NCI-H460 (cell line): Measurements from ENCODE around the gene PHLDB2. TPM values are rescaled to one million over a fixed set of nuclear protein-coding genes. Genes with fewer than 3 reads are reported as not detected.

Source experiments
- DNase-seq: peaks from one replicate; pipeline ENCODE4 v3.0.0-alpha.2; 2016; ENCODE audit warnings: low read depth; ENCODE audit errors: extremely low read depth
- total RNA-seq: library from RNA; depleted of rRNA; stranded (reverse); fragments of >200 nt; shearing (Covaris generic); gene quantifications from 2 replicates; pipeline ENCODE4 v1.2.3, GENCODE V29; 2014

Gene PHLDB2
- total RNA-seq, 1 experiment from 2014 or later = 9.1 TPM

GRCh38 chr3:111874177-111874820 lies 15.2 kb downstream of the PHLDB2 start:
- DNase-seq = no peak

- DNase-seq = no peak
Measured at GRCh38 chr3:111881480-111881879, 22.4 kb downstream of the PHLDB2 start.

- no peak for DNase-seq
Measured at GRCh38 chr3:111882194-111882593, 23.1 kb downstream of the PHLDB2 start.

- DNase-seq = no peak
Measured at GRCh38 chr3:111882799-111883198, 23.7 kb downstream of the PHLDB2 start.

GRCh38 chr3:111884411-111885018 lies 25.4 kb downstream of the PHLDB2 start:
- DNase-seq = no peak

DNA sequence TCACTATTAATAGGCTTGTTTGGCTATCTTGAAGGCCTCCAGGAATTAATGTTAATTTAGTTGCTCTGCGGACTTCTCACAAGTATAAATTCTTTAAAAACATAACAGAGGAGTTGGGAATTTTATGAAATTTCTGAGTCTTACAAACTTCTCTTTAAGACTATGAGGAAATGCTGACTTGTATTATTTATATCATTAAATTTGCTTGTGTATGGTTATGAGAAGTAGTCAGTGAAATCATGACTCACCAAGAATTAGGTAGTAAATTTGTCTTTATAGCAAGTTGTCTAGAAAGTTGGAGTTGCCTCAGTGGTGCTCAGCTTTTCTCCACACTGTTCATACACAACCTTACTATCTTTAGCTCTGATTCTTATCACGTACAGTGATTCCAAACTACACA lies 26.5 kb downstream of the PHLDB2 start:
- DNase-seq = no peak

DNA sequence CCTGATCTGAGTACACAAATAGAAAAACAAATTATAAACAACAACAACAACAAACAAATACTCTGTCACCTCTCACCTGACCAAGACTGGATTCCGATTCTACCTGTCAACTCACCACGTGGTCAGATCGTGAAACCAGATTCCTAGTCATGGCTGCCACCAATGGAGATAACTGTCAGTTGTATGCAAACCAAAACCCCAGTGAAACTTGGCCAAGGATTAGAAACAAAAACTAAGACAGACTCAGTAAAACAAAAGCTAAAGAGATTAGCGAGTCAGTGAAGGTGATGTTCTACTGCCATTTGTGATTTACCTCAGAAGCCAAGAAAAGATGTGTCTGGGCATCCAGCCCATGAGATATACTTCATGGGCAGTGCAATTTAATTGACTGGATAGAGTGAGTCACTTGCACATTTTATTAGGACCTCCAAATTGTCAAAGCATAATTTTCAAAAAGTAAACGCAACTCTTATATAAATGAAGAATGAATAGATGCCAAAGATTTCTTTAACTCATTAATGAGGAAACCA lies 31.1 kb downstream of the PHLDB2 start:
- no peak for DNase-seq

- no peak for DNase-seq
Measured at GRCh38 chr3:111892070-111892469, 33.0 kb downstream of the PHLDB2 start.

DNA sequence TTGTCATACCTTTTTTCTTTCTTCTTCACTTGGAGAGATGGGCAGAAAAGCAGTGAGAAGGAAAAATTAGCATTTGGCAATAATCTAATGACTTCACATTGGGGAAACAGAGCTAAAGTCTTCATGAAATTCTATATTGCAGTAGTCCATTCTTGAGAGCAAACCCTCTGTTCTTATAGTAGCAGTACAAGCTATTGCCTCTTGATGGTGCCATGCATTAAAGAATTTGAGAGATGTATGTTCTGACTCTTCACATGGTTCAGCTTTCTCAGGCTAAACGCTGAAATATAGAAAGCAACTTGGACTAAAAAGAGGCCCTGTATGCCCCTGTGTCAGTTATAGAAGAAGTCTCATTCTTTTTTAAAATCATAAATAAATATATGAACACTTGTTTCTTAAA lies 36.0 kb downstream of the PHLDB2 start:
- DNase-seq = peak; percentile 74

DNA sequence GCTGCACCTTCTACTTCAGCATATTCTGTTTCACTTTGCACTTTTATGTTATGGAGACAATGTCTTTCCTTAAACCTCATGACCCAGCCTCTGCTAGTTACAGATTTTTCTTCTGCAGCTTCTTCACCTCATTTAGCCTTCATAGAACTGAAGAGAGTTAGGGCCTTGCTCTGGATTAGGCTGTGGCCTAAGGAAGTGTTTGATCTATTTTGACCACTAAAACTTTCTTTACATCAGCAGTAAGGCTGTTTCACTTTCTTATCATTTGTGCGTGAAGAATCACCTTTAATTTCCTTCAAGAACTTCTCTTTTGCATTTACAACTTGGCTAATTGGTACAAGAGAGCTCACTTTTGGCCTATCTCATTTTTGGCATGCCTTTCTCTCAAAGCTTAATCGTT lies 40.9 kb downstream of the PHLDB2 start:
- no peak for DNase-seq

- DNase-seq = no peak
Measured at GRCh38 chr3:111901637-111902036, 42.6 kb downstream of the PHLDB2 start.

DNA sequence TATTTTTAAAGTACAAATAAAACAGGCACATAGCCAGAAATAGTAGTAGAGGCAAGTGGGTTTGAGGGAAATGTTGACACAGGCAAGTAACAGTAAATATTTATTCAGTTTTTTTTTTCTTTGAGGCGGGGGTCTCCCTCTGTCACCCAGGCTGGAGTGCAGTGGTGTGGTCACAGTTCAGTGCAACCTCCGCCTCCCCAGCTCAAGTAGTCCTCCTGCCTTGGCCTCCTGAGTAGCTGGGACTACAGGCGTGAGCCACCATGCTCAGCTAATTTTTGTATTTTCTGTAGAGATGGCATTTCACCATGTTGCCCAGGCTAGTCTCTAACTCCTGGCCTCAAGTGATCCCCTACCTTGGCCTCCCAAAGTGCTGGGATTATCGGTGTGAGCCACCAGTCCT lies 43.5 kb downstream of the PHLDB2 start:
- no peak for DNase-seq

DNA sequence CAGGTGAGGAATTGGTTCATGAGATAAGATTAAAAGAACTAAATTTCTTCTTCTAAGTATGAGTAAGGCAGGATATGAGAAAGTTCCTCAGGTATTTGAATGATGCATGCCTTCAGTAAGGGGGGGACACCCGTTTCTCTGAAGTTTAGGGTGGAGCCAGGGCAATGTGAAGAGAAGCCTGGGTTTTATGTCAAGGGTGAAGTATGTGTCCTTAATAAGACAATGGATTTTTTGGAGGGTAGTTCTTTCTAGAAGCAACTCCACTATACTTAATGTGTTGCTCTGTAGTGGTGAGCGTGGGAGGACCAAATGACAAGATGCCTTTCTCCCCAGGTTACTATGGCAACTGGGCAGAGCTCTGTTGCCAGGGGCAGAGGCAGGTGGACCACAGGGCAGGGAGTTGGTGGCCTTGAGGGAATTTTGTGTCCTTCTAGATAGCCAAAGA lies 44.0 kb downstream of the PHLDB2 start:
- DNase-seq = no peak

- DNase-seq = peak; percentile 90
Measured at GRCh38 chr3:111904376-111905241, 45.5 kb downstream of the PHLDB2 start.

GRCh38 chr3:111906656-111907055 lies 47.6 kb downstream of the PHLDB2 start:
- no peak for DNase-seq

GRCh38 chr3:111907151-111907550 lies 48.1 kb downstream of the PHLDB2 start:
- no peak for DNase-seq

DNA sequence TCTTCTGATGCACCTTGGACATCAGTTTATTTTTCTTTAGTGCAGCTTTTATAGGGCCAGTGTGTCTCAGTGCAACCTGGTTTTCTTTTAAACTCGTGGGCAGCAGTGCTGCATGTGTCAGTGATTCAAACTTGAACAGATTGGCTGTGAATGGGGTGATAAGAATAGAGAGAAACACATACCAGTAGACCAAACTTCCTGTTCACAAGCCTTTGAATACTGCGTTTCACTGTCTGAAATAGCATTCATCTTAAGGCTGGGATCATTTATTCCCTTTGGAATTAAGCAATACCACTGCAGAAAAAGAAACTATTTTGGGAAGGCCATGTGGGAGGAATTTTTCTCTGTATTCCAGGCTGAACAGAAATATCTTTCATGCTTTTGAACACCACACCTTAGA lies 51.7 kb downstream of the PHLDB2 start:
- no peak for DNase-seq

- no peak for DNase-seq
Measured at GRCh38 chr3:111911446-111911845, 52.4 kb downstream of the PHLDB2 start.

DNA sequence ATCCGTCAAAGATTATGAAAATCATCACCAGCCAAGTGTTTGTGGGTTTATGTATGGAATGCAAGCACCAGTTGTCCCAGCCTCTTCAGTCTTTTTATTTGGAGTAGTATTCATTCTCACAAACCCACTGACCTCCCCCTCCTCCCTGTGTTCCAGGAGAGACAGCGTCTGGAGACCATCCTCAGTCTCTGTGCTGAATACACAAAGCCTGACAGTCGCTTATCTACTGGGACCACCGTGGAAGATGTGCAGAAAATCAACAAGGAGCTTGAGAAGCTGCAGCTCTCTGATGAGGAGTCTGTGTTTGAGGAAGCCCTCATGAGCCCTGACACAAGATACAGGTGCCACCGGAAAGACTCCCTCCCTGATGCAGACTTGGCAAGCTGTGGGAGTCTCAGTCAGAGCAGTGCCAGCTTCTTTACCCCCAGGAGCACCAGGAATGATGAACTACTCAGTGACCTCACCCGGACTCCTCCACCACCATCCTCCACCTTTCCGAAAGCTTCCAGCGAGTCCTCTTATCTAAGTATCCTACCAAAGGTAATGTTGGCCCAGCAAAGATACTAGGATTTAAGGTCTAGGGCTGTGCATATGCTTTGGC lies 54.2 kb downstream of the PHLDB2 start:
- DNase-seq = no peak

- no peak for DNase-seq
Measured at GRCh38 chr3:111915905-111916304, 56.8 kb downstream of the PHLDB2 start.

- DNase-seq = no peak
Measured at GRCh38 chr3:111917300-111917699, 58.2 kb downstream of the PHLDB2 start.
